Right ventricle myocardium superior (tissue), 1 donor: ENCODE results near the gene SAMM50. TPM values are rescaled to one million over a fixed set of nuclear protein-coding genes. Genes with fewer than 3 reads are reported as not detected.

Experiments used
- ATAC-seq: fragments of 200-7000 bp; cut with Tn5 transposase; one replicate; pipeline ENCODE4 v1.9.1; 2020; ENCODE audit warnings: mild to moderate bottlenecking; ENCODE audit not compliant: poor library complexity
- DNase-seq: peaks from one replicate; pipeline ENCODE4 v3.0.0-alpha.2; 2020
- intact Hi-C: fragments of 100-400 bp; cut with DNase I; formaldehyde crosslinking; loops from one replicate; pipeline ENCODE4 v1.11.2; 2022
- total RNA-seq: library from RNA; stranded (reverse); fragmentation: NEBNext Ultra II Directional; extraction: Animal tissue kit (Norgen Biotek cat#: 25700); gene quantifications from one replicate; pipeline ENCODE4 v1.2.1, GENCODE V29; 2021
- donor health status: DM: no; HTN: yes; CAD: no; lungs with severe emphysema.

SAMM50 gene
- total RNA-seq, 1 donor from 2014 or later = 78.0 TPM

DNA sequence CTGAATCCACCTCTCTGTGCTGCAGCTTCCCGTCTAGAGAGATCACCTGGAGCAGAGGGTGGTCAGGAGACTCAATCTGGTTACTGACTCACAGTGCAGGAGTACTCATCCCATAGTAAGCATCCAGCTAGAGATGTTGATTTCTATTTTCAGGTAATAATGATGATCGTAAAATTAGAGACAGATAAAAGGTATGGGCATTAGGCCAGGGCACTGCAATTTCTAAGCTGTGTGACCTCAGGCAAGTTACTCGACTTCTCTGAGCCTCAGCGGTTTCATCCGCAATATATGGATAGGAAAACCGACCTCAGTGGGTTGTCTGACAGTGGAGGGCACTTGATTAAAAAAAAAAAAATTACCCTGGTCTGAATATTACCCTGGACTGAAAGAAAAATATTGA lies 13.8 kb upstream of the SAMM50 start:
- DNase-seq = no peak
- no peak for ATAC-seq
- intact Hi-C loops = no loop called here

DNA sequence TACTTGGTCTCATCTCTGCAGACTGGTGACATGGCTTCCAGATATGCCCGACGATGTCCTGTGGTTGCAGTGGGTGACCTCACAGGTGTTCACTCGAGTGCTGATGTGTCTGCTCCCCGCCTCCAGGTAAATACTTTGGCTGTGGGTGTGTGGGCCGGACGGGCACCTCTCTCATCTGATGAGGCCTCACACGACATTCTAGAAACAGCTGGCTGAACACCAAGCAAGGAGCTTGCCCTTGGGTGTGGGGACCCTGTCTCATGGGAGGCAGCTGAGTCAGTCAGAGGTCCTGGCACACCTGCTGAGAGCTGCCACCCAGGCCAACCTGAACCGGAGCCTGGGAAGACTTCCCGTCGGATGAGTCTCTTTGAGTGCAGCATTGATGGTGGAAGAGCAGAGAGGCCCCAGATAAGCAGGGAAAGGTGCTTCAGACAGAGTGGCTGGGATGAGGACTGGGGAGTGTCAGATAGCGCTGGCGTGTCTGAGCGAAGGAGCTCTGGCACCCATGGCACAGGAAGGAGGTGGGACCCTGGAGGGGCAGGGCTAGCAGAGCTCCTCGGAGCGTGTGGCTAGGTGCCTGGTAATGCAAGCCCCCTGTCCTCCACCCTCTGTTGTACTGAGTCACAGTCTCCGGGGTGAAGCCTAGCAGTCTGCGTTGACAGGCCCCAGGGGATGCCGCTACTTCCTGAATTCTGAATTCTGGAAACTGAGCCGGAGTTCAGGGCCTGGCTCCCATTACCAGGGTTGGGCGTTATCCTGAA lies 10.4 kb upstream of the SAMM50 start:
- intact Hi-C loops = no loop called here
- no peak for ATAC-seq
- DNase-seq = no peak

DNA sequence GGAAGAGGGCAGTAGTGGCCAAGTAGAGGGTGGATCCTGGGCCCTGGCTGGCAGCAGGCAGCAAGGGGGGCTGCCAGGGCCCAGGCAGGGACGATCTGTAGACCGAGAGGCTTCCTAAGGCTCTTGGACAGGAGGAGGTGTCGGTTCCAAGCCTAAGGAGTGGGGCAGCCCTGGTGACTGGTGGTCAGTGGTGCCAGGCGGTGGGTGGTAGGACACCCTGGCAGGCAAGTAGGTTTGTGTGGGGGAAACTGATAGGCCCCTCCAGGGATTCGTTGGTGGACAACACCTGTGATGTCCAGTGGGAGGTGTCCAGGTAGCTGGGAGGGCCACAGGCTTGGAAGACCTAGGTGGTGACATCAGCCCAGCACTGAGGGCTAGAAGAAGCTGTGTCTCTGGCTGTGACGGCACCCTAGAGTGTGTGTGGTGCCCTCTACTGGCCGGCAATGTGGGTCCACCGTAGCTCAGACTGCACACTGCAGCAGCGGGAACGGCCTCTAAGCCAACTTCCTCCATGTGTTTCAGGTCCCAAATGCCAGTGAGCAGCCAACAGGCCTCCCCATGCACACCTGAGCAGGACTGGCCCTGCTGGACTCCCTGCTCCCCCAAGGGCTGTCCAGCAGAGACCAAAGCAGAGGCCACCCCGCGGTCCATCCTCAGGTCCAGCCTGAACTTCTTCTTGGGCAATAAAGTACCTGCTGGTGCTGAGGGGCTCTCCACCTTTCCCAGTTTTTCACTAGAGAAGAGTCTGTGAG lies 9.4 kb upstream of the SAMM50 start:
- DNase-seq = peak; percentile 74
- intact Hi-C loops = no loop called here
- ATAC-seq = peak; percentile 64

DNA sequence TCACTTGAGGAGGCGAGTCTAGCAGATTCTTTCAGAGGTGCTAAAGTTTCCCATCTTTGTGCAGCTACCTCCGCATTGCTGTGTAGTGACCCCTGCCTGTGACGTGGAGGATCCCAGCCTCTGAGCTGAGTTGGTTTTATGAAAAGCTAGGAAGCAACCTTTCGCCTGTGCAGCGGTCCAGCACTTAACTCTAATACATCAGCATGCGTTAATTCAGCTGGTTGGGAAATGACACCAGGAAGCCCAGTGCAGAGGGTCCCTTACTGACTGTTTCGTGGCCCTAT lies 8.9 kb upstream of the SAMM50 start:
- intact Hi-C loops = no loop called here
- DNase-seq = no peak

DNA sequence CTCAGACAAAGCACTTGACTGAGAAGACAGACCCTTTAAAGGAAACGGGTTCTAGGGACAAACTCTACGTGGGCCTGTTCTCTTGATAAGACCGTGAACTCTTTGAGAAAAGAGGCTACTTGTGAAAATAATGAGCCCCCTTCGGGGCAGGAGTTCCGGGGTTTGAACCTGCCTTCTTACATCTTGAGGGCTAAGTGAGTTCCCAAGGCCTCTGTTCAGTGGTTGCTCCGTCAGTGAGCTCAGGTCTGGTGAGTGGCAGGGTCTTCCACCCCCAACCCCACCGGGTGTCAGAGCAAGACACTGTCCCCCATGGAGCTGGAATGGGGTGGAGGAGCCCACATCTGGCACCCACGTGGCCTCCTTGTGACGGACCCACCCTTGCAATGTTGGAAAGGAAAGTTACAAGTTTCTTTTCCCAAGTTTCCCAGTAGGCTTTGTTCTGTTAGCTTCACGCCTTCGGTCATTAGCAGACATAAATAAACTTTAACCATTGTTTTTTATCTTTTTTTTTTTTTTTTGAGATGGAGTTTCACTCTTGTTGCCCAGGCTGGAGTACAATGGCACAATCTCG lies 6.3 kb upstream of the SAMM50 start:
- intact Hi-C loops = no loop called here
- ATAC-seq (no peak), DNase-seq (no peak)

More for the DNA sequence above, 8.9 kb upstream of the SAMM50 start:
- no peak for ATAC-seq

DNA sequence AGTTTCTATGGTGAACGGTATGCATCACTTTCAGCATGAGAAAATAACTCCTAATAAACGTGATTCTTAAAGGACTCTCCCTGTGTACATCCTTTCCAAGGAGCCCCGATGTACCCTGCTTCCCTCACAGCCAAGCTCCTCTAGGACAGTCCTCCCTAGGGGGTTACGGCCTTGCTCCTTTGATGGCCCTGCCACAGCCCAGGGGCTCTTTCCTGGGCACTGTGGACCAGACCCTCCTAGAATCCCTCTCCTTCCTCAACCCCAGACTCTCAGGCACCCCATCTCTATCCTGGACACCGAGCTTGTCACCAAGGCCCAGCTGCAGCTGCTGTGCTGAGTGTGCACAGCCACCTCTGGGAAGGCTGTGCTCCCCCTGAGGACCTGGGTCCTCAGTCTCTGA lies 3.9 kb upstream of the SAMM50 start:
- intact Hi-C loops = no loop called here
- no peak for ATAC-seq
- no peak for DNase-seq

DNA sequence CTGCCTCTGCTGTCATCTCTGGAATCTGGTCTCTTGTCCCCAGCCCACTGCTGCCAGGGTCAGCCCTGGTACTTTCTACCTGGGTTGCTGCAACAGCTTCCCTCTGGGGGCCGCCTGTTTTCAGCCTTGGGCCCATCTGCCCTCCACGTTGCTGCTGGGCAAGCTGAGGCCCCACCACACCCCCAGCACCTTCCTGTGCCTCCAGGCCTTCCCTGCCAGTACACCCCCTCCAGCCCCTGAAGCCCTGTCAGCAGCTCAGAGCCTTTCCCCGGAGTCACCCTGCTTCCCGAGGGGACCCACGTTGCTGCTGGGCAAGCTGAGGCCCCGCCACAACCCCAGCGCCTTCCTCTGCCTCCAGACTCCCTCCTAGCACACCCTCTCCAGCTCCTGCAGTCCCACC lies 3.3 kb upstream of the SAMM50 start:
- no peak for ATAC-seq
- no peak for DNase-seq
- intact Hi-C loops = no loop called here

DNA sequence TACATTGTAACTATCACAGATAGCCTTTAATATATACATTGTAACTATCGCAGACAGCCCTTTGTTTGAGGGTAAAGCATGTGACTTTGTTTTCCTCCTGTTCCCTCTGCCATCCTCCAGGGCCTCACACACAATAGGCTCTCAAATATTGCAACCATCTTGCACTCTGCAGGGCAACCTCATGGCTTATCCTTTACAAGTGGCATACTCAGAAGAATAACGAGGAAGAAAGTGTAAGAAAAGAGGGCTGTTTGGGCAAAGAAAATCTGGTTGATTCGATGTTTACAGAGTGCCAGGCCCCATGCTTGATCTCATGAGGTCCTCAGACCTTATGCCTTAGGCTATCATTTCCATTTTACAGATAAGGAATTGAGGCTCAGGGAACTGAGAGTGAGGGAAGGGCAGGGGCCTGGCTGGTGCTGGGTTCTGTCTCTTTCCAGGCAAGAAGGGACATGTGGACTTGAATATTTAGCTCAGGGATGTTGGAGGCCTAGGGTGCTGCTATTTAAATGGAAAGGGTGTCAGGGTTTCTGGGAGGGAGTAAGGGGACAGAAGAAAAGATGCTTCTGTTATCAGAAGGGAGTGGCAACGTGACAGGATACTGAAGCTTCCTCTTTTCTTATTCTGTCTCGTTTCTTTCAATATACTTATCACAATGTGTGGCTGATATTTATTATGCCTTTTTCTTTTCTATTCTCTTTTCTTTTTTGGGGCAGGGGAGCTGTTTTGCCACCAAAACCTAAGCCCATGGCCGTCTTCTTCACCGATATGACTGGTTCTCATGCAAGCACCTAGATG lies 1.1 kb upstream of the SAMM50 start:
- intact Hi-C loops = no loop called here
- ATAC-seq = no peak

DNA sequence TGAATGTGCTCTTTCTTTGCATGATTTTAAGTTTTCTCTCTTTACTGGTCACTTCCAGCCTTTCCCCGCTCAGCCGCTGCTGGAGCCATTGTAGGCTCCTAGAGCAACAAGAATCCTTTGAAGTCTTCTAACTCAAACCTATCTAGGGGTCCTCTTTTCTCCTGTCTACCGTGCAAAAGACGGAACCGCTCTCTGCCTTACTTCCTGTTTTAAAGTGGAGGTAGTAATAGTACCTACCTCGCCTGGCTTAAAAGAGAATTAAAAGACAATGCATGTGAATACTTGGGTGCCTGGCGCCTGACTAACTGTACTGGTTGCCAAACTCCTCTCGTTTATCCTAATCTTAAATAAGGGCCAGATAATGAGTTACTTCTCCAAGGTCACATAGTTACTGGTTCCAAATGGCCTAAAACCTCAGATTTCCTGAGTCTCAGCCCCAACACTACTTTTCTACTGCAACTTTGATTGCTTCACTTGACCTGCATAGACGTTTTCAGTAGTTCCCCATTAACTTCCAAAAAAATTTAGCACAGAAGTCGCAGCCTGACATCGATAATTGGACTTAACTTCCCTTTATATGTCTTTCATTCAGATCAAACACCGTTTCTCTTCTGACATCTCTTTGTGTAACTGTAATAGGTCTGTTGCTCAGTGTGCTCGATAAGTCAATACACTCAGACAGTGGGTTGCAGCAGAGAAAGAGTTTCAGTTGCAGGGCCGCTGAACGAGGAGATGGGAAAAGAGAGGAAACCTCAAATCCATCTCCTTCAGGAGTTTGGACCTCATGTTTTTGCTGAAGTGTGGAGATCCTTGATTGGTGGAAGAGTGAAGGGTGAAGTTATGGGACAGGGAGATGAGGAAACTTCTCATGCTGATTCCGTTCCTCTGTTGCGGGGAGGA lies 891 bp downstream of the SAMM50 start:
- intact Hi-C loops = no loop called here
- ATAC-seq (no peak), DNase-seq (no peak)

More for the DNA sequence above, 1.1 kb upstream of the SAMM50 start:
- DNase-seq = no peak

DNA sequence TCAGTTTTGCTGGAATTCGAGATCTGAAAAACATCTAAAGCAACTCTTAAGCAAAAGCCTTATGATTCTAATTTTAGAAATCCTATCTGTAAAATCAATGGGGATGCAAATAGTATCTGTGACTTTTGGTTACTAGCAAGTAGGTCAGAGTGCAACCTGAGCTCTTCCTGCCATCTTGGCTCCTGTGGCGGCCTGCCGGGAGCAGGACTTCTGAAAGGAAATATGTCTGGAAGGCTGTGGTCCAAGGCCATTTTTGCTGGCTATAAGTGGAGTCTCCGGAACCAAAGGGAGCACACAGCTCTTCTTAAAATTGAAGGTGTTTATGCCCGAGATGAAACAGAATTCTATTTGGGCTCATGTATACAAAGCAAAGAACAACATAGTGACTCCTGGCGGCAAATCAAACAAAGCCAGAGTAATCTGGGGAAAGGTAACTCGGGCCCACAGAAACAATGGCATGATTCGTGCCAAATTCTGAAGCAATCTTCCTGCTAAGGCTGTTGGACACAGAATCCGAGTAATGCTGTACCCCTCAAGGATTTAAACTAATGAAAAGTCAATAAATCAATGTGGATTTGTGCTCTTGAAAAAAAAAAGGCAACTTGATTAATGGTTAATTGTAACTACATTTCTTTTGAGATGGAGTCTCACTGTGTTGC lies 1.7 kb downstream of the SAMM50 start:
- DNase-seq (no peak), ATAC-seq (no peak)
- intact Hi-C loops = no loop called here

DNA sequence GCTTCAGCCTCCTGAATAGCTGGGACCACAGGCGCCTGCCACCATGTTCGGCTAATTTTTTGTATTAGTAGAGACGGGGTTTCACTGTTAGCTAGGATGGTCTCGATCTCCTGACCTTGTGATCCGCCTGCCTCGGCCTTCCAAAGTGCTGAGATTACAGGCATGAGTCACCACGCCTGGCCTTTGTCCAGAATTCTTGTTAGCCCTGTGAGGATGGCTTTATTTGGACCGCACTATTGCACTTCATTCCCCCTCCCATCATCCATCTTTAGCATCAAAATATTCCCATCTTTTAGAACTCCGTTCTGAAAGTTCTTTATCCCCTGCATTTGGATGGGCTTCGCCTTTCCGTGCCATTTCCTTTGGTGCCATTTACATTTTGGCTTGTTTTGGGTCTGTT lies 2.6 kb downstream of the SAMM50 start:
- DNase-seq = no peak
- ATAC-seq = no peak
- intact Hi-C loops = no loop called here

DNA sequence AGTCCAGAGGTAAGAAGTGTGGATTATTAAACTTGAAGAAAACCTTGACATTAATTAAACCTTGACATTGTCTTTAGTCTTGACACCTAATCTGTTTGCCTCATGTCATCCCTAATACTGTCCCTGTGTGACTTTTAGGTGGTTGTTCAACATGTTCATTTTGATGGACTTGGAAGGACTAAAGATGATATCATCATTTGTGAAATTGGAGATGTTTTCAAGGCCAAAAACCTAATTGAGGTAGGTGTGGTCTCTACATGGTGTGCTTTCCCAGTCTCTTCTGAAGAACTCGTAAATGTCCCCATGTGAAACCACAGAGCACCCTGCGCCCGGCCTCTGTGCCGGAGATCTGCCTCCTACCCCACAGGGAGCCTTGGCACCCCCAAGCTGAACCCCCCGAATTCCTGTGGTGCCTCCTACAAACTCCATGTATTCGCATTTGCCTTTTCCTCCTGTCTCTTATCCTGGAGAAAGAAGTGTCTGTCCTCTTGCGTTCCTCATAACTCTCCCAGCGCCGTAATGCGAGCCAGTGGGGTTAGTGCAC lies 9.1 kb downstream of the SAMM50 start:
- intact Hi-C loops = no loop called here
- ATAC-seq (no peak), DNase-seq (no peak)

DNA sequence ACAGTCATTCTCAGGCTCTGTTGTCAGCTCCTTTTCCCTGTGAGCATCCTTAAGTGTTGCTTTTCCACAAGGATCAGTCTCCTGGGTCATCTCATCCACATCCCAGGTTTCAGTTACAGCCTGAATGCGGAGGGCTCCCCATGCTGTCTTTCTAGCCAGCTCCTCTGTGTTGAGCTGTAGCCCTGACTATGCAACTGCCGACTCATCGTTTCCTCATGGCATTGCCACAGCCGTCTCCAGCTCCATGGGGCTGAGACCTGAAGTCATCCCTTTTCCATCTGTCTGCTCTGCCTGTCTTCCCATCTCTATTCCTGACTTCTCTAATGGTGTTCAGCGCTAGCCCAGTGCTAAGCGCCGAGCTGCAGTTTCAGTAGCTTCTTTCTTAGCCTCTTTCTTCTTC lies 11.8 kb downstream of the SAMM50 start:
- no peak for ATAC-seq
- intact Hi-C loops = no loop called here

DNA sequence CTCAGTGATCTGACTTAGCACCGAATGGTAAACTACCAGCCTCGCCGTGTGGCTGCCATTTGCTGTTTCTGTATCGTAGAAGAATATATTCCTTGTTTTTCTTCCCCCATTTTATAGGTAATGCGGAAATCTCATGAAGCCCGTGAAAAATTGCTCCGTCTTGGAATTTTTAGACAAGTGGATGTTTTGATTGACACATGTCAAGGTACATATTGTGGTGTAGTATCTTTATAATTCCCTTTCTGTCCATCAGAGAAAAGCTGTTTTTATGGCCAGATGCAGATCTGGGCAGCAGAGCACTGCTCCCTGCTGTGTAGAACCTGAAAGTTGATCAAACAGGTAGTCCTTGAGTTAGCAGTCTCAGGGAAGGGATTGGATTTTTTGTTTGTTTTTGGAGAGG lies 13.4 kb downstream of the SAMM50 start:
- intact Hi-C loops = no loop called here
- no peak for ATAC-seq
- DNase-seq = no peak

More for the DNA sequence above, 11.8 kb downstream of the SAMM50 start:
- DNase-seq = no peak

DNA sequence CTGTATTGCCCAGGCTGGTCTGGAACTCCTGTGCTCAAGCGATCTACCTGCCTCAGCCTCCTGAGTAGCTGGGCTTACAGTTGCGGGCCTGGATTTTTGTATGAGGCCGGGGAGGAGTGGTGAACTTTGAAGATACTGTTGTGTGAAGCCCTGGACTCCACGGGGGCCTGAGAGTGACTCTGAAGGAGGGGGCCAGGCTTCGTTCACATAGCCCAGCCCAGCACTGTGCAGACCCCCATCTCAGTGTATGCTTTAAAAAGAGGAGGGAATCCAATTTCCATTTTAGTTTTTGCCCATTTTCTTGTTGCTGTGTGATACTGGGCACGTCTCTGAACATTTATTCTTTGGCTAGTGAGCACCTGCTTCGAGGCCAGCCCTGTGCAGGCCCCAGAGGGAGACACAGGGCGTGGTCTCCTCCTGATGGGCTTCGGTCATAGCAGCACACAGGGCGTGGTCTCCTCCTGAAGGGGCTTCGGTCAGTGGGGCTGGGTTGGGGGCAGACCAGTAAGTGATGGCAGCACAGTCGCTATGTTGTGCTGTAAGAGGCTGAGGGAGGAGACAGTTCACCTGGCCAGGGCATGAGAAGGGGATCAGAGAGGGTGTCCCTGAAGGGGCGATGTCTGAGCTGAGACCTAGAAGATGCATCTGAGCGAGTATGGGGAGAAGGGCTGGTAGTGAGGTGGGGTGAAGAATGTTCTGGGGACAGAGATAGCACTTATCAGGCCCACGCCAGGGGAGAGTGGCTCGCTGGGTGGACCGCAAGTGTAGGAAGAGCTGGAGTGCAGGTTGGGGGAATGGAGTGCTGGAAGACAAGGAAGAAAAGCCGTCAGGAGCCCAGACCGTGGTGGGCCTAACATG lies 14.0 kb downstream of the SAMM50 start:
- no peak for DNase-seq
- intact Hi-C loops = no loop called here
- ATAC-seq = no peak

DNA sequence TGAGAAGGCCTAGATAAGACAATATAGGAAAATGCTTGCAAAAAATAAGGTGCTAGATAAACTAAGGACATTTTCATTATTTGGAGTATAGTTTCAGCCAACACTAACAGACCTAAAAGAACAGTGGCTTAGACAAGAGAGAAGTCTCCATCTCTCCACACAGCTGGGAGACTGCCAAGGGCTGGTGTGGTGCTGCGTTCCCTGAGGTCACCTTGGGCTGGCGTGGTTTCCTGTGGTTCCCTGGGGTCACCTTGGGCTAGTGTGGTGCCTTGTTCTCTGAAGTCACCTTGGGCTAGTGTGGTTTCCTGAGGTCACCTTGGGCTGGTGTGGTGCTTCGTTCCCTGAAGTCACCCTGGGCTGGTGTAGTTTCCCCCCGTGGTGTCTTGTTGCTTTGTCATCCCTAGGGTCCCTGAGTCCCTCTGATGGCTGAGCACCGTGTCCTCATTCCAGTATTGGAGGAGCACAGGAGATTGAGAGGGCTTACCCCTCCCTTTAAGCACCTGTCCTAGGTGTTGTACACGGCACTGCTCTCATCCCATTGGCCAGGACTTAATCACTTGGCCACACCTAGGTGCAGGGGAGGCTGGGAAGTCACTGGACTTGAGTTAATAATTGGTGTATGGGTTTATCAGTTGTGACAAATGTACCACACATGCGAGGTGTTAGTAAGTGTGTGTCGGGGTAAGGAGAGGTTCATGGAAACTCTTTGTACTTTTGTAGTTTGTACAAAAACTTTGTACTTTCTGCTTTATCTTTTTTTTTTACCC lies 14.9 kb downstream of the SAMM50 start:
- ATAC-seq (no peak), DNase-seq (no peak)
- intact Hi-C loops = no loop called here
